HFFc6 (cell line): ENCODE results near the gene MZF1. TPM values are rescaled to one million over a fixed set of nuclear protein-coding genes. Genes with fewer than 3 reads are reported as not detected.

Experiments used
- DNase-seq: peaks from one replicate; pipeline ENCODE4 v3.0.0-alpha.2; 2018
- H3K27ac Mint-ChIP-seq: 2 replicates; pipeline ENCODE4 v1.8.0; 2020; ENCODE audit warnings: mild to moderate bottlenecking, mixed read lengths
- H3K27me3 Mint-ChIP-seq: 2 replicates; pipeline ENCODE4 v1.8.0; 2021; ENCODE audit warnings: mild to moderate bottlenecking, moderate library complexity, mixed read lengths; ENCODE audit not compliant: insufficient read depth
- H3K36me3 Mint-ChIP-seq: 2 replicates; pipeline ENCODE4 v1.8.0; 2021; ENCODE audit warnings: low read depth, mixed read lengths
- H3K4me1 Mint-ChIP-seq: 2 replicates; pipeline ENCODE4 v1.8.0; 2020; ENCODE audit warnings: low read depth, mixed read lengths
- H3K4me3 Mint-ChIP-seq: 2 replicates; pipeline ENCODE4 v1.8.0; 2020; ENCODE audit warnings: mild to moderate bottlenecking, moderate library complexity, mixed read lengths
- H3K9me3 Mint-ChIP-seq: 2 replicates; pipeline ENCODE4 v1.8.0; 2020; ENCODE audit warnings: mild to moderate bottlenecking, mixed read lengths
- total RNA-seq, 6 experiments: library from RNA; stranded (reverse); fragmentation: NEBNext Ultra II Directional; extraction: Animal tissue kit (Norgen Biotek cat#: 25700); gene quantifications; 2 replicates in 1 of 6; 3 replicates in 5 of 6; pipeline ENCODE4 v1.2.3, GENCODE V29; 2021
- TF ChIP-seq, protein P1 (sequence below): fragments of 200-600 bp; sonication (generic); IDR thresholded peaks from 2 replicates; pipeline ENCODE4 v1.5.0; 2021; ENCODE audit warnings: antibody characterized with exemption, mild to moderate bottlenecking

The MZF1 gene
- total RNA-seq, 6 experiments from 2014 or later, result 8.3 to 12.4 (median 9.3) TPM

DNA sequence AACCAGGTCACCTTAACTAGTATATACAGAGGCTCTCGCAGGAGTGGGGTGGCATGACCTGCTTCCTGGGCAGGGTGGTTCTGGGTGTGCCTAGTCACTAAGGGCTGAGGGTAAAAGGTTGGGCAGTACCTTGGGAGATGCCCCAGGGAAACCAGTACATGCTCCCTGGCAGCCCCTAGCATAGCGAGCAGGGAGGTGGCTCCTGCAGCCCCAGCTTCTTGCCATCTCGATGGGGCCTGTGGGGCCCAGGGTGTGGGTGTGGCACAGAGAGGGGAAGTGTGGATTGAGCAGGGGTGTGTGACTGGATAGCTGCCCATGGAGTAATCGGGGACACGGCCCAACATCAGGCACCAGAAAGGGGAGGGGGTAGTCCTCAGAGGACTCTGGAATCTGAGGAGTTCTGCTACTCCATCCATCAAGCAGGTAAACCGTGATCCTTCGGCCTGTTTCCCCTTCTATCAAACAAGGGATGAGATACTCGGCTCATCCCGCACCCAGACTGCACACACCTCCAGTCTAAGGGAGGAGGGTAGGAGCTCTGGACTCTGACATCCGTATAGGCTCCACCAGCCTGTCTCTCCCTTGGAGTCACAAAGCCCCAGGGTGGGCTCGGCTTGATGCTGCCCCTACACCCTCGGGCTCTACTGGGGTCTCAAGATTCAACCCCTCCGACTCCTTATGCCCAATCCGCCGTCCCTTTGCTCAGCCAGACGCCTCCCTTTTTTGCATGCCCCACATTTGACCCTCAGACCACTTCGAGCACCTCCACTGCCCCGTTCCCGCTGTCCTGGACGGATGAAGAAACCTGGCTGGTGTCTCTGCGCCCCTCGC is 54.7 kb downstream of the MZF1 start:
- TF ChIP-seq, protein P1, sequence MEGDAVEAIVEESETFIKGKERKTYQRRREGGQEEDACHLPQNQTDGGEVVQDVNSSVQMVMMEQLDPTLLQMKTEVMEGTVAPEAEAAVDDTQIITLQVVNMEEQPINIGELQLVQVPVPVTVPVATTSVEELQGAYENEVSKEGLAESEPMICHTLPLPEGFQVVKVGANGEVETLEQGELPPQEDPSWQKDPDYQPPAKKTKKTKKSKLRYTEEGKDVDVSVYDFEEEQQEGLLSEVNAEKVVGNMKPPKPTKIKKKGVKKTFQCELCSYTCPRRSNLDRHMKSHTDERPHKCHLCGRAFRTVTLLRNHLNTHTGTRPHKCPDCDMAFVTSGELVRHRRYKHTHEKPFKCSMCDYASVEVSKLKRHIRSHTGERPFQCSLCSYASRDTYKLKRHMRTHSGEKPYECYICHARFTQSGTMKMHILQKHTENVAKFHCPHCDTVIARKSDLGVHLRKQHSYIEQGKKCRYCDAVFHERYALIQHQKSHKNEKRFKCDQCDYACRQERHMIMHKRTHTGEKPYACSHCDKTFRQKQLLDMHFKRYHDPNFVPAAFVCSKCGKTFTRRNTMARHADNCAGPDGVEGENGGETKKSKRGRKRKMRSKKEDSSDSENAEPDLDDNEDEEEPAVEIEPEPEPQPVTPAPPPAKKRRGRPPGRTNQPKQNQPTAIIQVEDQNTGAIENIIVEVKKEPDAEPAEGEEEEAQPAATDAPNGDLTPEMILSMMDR, result no peak
- Mint-ChIP-seq H3K4me3 (peak overlapping the region; percentile 95), H3K27ac (peak overlapping the region; percentile 96), H3K27me3 (peaks cover 4% of the 10 kb centered on the region), H3K36me3 (peaks cover 5% of the 10 kb centered on the region), H3K4me1 (peaks cover 26% of the 10 kb centered on the region), H3K9me3 (no peaks in the 10 kb centered on the region)
- no peak for DNase-seq

DNA sequence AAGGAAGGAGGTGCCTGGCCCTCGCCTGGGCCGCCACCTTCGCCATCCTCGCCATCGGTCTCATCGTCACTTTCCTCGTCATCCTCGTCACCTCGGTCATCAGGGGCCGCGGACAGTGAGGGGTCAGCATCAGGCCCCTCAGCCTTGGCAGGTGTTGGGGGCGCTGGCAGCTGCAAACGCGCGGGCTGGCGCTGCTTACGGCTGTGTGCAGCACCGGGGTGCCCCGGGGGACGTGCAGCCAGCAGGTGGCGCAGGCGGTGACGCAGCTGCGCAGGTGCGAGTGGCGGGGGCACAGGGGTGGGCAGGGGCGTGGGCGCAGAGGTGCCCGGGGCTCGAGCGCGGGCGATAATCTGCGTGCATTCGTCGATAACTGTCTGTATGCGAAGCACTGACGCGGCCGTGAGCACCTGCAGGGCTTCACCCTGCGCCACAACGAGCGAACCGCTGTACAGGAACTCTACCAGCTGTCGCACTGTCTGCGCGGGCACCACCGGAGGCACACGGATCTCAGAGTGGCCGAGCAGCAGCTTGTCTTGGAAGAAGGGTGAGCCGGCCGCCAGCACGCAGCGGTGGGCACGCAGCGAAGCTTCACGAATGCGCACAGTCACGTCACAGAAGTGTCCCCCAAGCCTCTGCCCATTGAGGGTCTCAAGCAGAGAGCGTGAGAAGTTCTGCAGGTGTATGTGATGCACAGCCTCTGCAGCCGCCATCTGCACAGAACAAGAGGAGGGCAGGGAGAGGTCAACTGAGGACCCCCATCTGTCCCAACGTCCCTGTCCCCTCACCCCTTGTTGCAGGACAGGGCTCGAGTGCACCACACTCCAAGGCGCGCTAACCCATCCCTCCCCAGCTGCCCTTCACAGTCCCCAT is 55.9 kb downstream of the MZF1 start:
- TF ChIP-seq, protein P1, result peak; percentile 59; the same call in 1 of the 2 replicates
- no peak for DNase-seq
- H3K4me1 Mint-ChIP-seq, result peaks cover 26% of the 10 kb centered on the region
- no peak overlapping the region for H3K27ac Mint-ChIP-seq
- H3K36me3 Mint-ChIP-seq, result peaks cover 5% of the 10 kb centered on the region
- H3K27me3 Mint-ChIP-seq, result peaks cover 4% of the 10 kb centered on the region
- no peaks in the 10 kb centered on the region for H3K9me3 Mint-ChIP-seq
- no peak overlapping the region for H3K4me3 Mint-ChIP-seq

DNA sequence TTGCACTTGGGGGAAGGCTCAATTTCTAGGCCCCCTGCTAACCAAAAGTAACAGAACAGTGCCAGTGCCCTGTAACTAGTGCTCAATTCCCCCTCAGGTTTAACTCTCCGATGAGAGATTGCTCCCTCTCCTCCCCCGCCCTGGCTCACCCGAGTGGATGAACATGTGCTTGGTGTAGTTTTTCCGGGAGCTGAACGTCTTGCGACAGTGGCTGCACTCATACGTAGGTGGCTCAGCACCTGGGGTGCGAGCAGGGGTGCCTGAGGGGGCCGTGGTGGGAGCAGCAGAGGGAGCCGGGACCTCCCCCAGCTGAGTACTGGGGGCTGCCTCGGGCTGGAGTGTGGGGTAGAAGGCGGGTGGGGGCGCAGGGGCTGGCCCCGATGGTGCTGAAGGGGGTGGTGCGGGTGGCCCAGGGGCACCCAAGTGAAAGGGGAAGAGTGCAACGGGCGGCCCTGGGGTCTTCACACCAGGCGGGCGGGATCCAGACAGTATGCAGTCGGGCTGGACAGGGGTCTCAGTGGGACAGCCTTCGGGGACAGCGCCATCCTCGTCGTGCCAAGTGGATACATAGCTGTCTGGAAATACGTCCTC is 56.8 kb downstream of the MZF1 start:
- peaks cover 6% of the 10 kb centered on the region for H3K27me3 Mint-ChIP-seq
- H3K4me1 Mint-ChIP-seq, result peaks cover 23% of the 10 kb centered on the region
- no peak for DNase-seq
- H3K4me3 Mint-ChIP-seq, result no peak overlapping the region
- peaks cover 5% of the 10 kb centered on the region for H3K36me3 Mint-ChIP-seq
- TF ChIP-seq, protein P1, result no peak
- H3K9me3 Mint-ChIP-seq, result no peaks in the 10 kb centered on the region
- no peak overlapping the region for H3K27ac Mint-ChIP-seq

DNA sequence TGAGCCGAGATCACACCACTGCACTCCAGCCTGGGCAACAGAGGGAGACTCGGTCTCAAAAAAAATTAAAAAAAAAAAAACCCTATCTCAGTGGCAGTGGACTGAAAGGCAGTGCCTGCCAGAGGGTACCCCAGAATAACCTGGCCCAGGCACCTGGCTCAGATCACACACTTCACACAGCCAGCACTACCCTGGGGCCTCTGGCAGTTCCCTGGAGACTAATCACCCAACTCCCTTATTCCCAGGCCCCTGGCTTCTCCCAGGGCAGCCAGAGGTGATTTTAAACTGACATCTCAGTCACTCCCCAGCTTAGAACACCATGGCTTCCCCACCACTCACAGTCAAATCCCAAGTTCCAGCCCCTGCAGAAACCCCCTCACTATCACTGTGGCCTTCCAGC is 57.9 kb downstream of the MZF1 start:
- TF ChIP-seq, protein P1, result no peak
- no peak for DNase-seq
- Mint-ChIP-seq H3K36me3 (peaks cover 5% of the 10 kb centered on the region), H3K4me3 (no peak overlapping the region), H3K27ac (peak overlapping the region; percentile 59; the same call in 1 of the 2 replicates), H3K4me1 (peaks cover 18% of the 10 kb centered on the region), H3K27me3 (peaks cover 8% of the 10 kb centered on the region), H3K9me3 (no peaks in the 10 kb centered on the region)

DNA sequence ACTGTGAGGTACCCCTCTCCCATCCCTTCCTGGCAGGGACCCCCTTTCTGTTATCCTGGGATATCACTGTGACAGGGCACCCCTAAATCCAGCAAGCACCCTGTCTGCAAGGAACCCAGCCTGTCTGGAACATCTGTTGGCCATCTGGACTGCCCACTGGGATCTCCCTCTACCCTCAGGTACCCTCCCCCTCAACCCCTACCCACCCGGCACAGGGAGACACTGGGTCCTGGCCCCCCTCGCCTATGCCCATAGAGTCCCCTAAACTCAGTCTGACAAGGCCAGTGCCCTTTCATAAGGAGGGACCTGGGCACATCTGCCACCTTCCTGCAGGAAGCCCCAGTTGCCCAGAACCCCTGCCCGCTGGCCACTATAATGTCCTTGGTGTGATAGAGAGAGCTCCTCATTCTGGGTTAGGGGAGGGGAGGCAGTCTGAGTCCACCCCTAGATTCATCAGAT is 58.5 kb downstream of the MZF1 start:
- peaks cover 13% of the 10 kb centered on the region for H3K4me1 Mint-ChIP-seq
- DNase-seq, result no peak
- no peak overlapping the region for H3K27ac Mint-ChIP-seq
- TF ChIP-seq, protein P1, result no peak
- H3K4me3 Mint-ChIP-seq, result peak overlapping the region; percentile 30; the same call in 1 of the 2 replicates
- H3K27me3 Mint-ChIP-seq, result peaks cover 9% of the 10 kb centered on the region
- no peaks in the 10 kb centered on the region for H3K9me3 Mint-ChIP-seq
- peaks cover 5% of the 10 kb centered on the region for H3K36me3 Mint-ChIP-seq
